Astrocyte of the cerebellum (primary cell): Measurements from ENCODE around the gene ZFP92.
"Not testable (repeated sequence)": the region's sequence is repeated elsewhere in the genome, so short reads cannot be mapped to it uniquely, and the experiment has no call there.

ENCODE experiments used
- DNase-seq: peaks from one replicate; pipeline ENCODE4 v3.0.0-alpha.2; 2011; ENCODE audit warnings: low read depth
- H3K4me3 ChIP-seq: 2 replicates; pipeline ENCODE4 v1.5.1; 2011; ENCODE audit warnings: mild to moderate bottlenecking, low read depth, low read length, moderate library complexity
- CTCF ChIP-seq: IDR thresholded peaks from 2 replicates; pipeline ENCODE4 v1.5.1; 2012; ENCODE audit warnings: low read length, low read depth, moderate library complexity, mild to moderate bottlenecking; ENCODE audit errors: missing control alignments
- in situ Hi-C: cut with HindIII; loops from 2 replicates; pipeline ENCODE4 v1.10.0; 2017; ENCODE audit warnings: low sequenced_read_pairs

Gene ZFP92

GRCh38 chrX:153384390-153384789, 26.9 kb upstream of the ZFP92 start:
- no peak for DNase-seq
- in situ Hi-C loops: no loop called here
- H3K4me3 ChIP-seq: no peak overlapping the region
- no peak for TF ChIP-seq CTCF

- in situ Hi-C loops: loop anchor here (5.0 kb wide), 1 partner anchor 48 kb away; no protein-coding TSS in a partner anchor
- H3K4me3 ChIP-seq, DNase-seq: not testable (repeated sequence)
Observed at GRCh38 chrX:153384973-153385372, 26.3 kb upstream of the ZFP92 start.

- H3K4me3 ChIP-seq: no peak overlapping the region
- no peak for DNase-seq
- in situ Hi-C loops: loop anchor here (5.0 kb wide), 1 partner anchor 49 kb away; no protein-coding TSS in a partner anchor
- no peak for TF ChIP-seq CTCF
Observed at GRCh38 chrX:153386097-153386496, 25.2 kb upstream of the ZFP92 start.

- in situ Hi-C loops: loop anchor here (5.0 kb wide), 1 partner anchor 50 kb away; no protein-coding TSS in a partner anchor
- no peak overlapping the region for H3K4me3 ChIP-seq
- DNase-seq: no peak
- TF ChIP-seq CTCF: no peak
Observed at GRCh38 chrX:153387345-153387744, 23.9 kb upstream of the ZFP92 start.

GRCh38 chrX:153387987-153388721, 23.1 kb upstream of the ZFP92 start:
- no peak for DNase-seq
- no peak for TF ChIP-seq CTCF
- in situ Hi-C loops: loop anchor here (5.0 kb wide), 1 partner anchor 51 kb away; no protein-coding TSS in a partner anchor
- H3K4me3 ChIP-seq: no peak overlapping the region

GRCh38 chrX:153388722-153389459, 22.4 kb upstream of the ZFP92 start:
- H3K4me3 ChIP-seq: no peak overlapping the region
- no peak for TF ChIP-seq CTCF
- DNase-seq: no peak
- in situ Hi-C loops: loop anchor here (5.0 kb wide), 1 partner anchor 52 kb away; no protein-coding TSS in a partner anchor

- in situ Hi-C loops: loop anchor here (5.0 kb wide), 1 partner anchor 52 kb away; no protein-coding TSS in a partner anchor
- not testable (repeated sequence) for H3K4me3 ChIP-seq, DNase-seq
Observed at GRCh38 chrX:153389460-153389768, 21.9 kb upstream of the ZFP92 start.
